ENCODE measurements around the gene IFT22. TPM values are rescaled to one million over a fixed set of nuclear protein-coding genes. Genes with fewer than 3 reads are reported as not detected.

The IFT22 gene
- total and polyA plus RNA-seq, 2 of the 4 experiments (the other 2 are of a cell fraction): 29.3 to 34.1 TPM

GRCh38 chr7:101368422-101369165, 47.0 kb upstream of the IFT22 start:
- H3K27me3 ChIP-seq (ENCODE audit: control insufficient read depth, insufficient read depth, low read length): peaks cover 42% of the 10 kb centered on the region
- no peak overlapping the region for H3K27ac ChIP-seq (ENCODE audit: insufficient read depth, low read length)
- no peak overlapping the region for H3K18ac ChIP-seq (ENCODE audit: low read depth, low read length)
- no peaks in the 10 kb centered on the region for H3K36me3 ChIP-seq (ENCODE audit: control insufficient read depth, insufficient read depth, low read length)
- TF ChIP-seq RAD21 (IDR thresholded peaks at IDR 0.05; ENCODE audit: low read length) (no peak), FOS (IDR thresholded peaks at IDR 0.05; ENCODE audit: low read depth, low read length) (no peak), MAFK (IDR thresholded peaks at IDR 0.05; ENCODE audit: low read depth, low read length) (no peak), CHD1 (IDR thresholded peaks at IDR 0.05; ENCODE audit: low read depth, low read length) (no peak), RFX5 (IDR thresholded peaks at IDR 0.05; ENCODE audit: low read depth, low read length) (no peak), SMC3 (IDR thresholded peaks at IDR 0.05; ENCODE audit: low read depth, low read length) (no peak), BHLHE40 (IDR thresholded peaks at IDR 0.05; ENCODE audit: low read depth, low read length) (no peak), CEBPB (IDR thresholded peaks at IDR 0.05; ENCODE audit: low read depth, low read length) (no peak), NFE2L2 (IDR thresholded peaks at IDR 0.05; ENCODE audit: low read depth, low read length) (no peak), POLR2A (IDR thresholded peaks at IDR 0.05; ENCODE audit: low read depth, low read length) (no peak), MAZ (IDR thresholded peaks at IDR 0.05; ENCODE audit: borderline replicate concordance, low read depth, low read length) (no peak)
- TF ChIP-seq, protein P1, sequence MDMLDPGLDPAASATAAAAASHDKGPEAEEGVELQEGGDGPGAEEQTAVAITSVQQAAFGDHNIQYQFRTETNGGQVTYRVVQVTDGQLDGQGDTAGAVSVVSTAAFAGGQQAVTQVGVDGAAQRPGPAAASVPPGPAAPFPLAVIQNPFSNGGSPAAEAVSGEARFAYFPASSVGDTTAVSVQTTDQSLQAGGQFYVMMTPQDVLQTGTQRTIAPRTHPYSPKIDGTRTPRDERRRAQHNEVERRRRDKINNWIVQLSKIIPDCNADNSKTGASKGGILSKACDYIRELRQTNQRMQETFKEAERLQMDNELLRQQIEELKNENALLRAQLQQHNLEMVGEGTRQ (IDR thresholded peaks at IDR 0.05; ENCODE audit: low read depth, low read length): no peak
- TF ChIP-seq, protein P2, sequence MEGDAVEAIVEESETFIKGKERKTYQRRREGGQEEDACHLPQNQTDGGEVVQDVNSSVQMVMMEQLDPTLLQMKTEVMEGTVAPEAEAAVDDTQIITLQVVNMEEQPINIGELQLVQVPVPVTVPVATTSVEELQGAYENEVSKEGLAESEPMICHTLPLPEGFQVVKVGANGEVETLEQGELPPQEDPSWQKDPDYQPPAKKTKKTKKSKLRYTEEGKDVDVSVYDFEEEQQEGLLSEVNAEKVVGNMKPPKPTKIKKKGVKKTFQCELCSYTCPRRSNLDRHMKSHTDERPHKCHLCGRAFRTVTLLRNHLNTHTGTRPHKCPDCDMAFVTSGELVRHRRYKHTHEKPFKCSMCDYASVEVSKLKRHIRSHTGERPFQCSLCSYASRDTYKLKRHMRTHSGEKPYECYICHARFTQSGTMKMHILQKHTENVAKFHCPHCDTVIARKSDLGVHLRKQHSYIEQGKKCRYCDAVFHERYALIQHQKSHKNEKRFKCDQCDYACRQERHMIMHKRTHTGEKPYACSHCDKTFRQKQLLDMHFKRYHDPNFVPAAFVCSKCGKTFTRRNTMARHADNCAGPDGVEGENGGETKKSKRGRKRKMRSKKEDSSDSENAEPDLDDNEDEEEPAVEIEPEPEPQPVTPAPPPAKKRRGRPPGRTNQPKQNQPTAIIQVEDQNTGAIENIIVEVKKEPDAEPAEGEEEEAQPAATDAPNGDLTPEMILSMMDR (conservative IDR thresholded peaks at IDR 0.05; ENCODE audit: low read depth, low read length): no peak
- TF ChIP-seq, protein P3, sequence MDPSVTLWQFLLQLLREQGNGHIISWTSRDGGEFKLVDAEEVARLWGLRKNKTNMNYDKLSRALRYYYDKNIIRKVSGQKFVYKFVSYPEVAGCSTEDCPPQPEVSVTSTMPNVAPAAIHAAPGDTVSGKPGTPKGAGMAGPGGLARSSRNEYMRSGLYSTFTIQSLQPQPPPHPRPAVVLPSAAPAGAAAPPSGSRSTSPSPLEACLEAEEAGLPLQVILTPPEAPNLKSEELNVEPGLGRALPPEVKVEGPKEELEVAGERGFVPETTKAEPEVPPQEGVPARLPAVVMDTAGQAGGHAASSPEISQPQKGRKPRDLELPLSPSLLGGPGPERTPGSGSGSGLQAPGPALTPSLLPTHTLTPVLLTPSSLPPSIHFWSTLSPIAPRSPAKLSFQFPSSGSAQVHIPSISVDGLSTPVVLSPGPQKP (IDR thresholded peaks at IDR 0.05; ENCODE audit: borderline replicate concordance, low read depth, low read length): no peak
- dilution Hi-C loops (cut with HindIII; ENCODE audit: low sequenced_read_pairs, unreplicated experiment) (no loop called here), in situ Hi-C loops (cut with MboI; ENCODE audit: low sequenced_read_pairs) (loop anchor here (25.0 kb wide), 1 partner anchor 894 kb away; no protein-coding TSS in a partner anchor), intact Hi-C loops (cut with micrococcal nuclease) (no loop called here)
- H2BK20ac ChIP-seq (ENCODE audit: low read depth, low read length): no peak overlapping the region
- BruUV-seq (replicated peaks): no TSS peak
- no peak overlapping the region for H4K5ac ChIP-seq (ENCODE audit: low read depth, low read length)
- no peaks in the 10 kb centered on the region for H3K4me1 ChIP-seq (ENCODE audit: control insufficient read depth, insufficient read depth, low read length)
- peaks cover 3% of the 10 kb centered on the region; the same call in 1 of the 2 replicates for H3K9me3 ChIP-seq (ENCODE audit: control insufficient read depth, insufficient read depth, low read length)
- ChIA-PET POLR2A (ENCODE audit: unreplicated experiment) (no interaction called here), CTCF (no interaction called here)
- DNase-seq: no peak
- no peak overlapping the region for H2BK120ac ChIP-seq (ENCODE audit: low read depth, low read length)
- no peak overlapping the region for H2AFZ ChIP-seq (replicated peaks; ENCODE audit: low read length, poor library complexity)
- no peaks in the 10 kb centered on the region for H4K20me1 ChIP-seq (ENCODE audit: insufficient read depth, low read length)
- no peak overlapping the region for H4K8ac ChIP-seq (ENCODE audit: low read depth in 2 of 2, low read length in 2 of 2)
- H3K79me1 ChIP-seq (ENCODE audit: low read depth in 1 of 2, low read length in 2 of 2): no peaks in the 10 kb centered on the region
- no peak overlapping the region for H3K9ac ChIP-seq (ENCODE audit: low read depth, low read length)
- H2BK5ac ChIP-seq (ENCODE audit: low read depth, low read length, poor library complexity, severe bottlenecking): no peak overlapping the region
- H3K9me1 ChIP-seq (ENCODE audit: insufficient read depth, low read length): no peaks in the 10 kb centered on the region
- no peak overlapping the region for H3K4ac ChIP-seq (ENCODE audit: low read depth, low read length)
- no peak overlapping the region for H3K56ac ChIP-seq (ENCODE audit: extremely low read depth, insufficient read depth, low read length)
- no peak overlapping the region for H4K91ac ChIP-seq (ENCODE audit: insufficient read depth, low read depth, low read length)
- no peak overlapping the region for H3K4me2 ChIP-seq (ENCODE audit: low read depth, low read length)
- ATAC-seq (ENCODE audit: low read depth): no peak
- H3K23ac ChIP-seq (ENCODE audit: low read depth, low read length): no peak overlapping the region
- no CpG with 5 or more reads among the region's 8 CpGs for WGBS, 2 experiments (ENCODE audit: extremely low coverage in 2 of 2, insufficient read length in 1 of 2)
- H2AK5ac ChIP-seq (ENCODE audit: low read depth, low read length): no peak overlapping the region
- no peak overlapping the region for H2BK15ac ChIP-seq (ENCODE audit: low read depth, low read length)
- H3K14ac ChIP-seq (replicated peaks; ENCODE audit: low read depth, low read length): no peak overlapping the region
- no peak overlapping the region for H3K4me3 ChIP-seq (ENCODE audit: insufficient read depth, low read depth, low read length)
- no peak overlapping the region for H2AK9ac ChIP-seq (replicated peaks; ENCODE audit: low read depth, low read length, poor library complexity)
